K562 (cell line): ENCODE data around the gene COX6B1.

Experiments used
- AFF4 ChIP-seq: sonication (generic); formaldehyde crosslinking; IDR thresholded peaks from 2 replicates; pipeline ENCODE4 v1.8.0; 2023; ENCODE audit warnings: mild to moderate bottlenecking, missing genetic modification reagents
- CBX5 ChIP-seq: IDR thresholded peaks from 2 replicates; pipeline ENCODE4 v1.6.1; 2014; ENCODE audit warnings: low read depth, borderline replicate concordance
- CTCF ChIP-seq, 3 experiments: IDR thresholded peaks in 2 of 3; conservative IDR thresholded peaks in 1 of 3; 2 replicates each; pipeline ENCODE4 v1.5.1; 2011 to 2012; ENCODE audit warnings: low read length in 3 of 3, mild to moderate bottlenecking in 3 of 3, control low read depth in 2 of 3, improper control_type of control experiment in 1 of 3, inconsistent platforms in 1 of 3, low read depth in 1 of 3, mixed read lengths in 1 of 3, moderate library complexity in 1 of 3; ENCODE audit not compliant: insufficient read depth in 2 of 3
- CXXC5 ChIP-seq: fragments of 250-450 bp; sonication (Bioruptor Pico); IDR thresholded peaks from 2 replicates; pipeline ENCODE4 v1.8.0; 2022; ENCODE audit warnings: inconsistent platforms, mild to moderate bottlenecking, moderate library complexity
- EP300 ChIP-seq: IDR thresholded peaks from 2 replicates; pipeline ENCODE4 v1.6.1; 2012; ENCODE audit warnings: low read length, improper control_type of control experiment
- FOXP1 ChIP-seq: sonication (generic); formaldehyde crosslinking; IDR thresholded peaks from 2 replicates; pipeline ENCODE4 v1.8.0; 2022; ENCODE audit warnings: mild to moderate bottlenecking, missing genetic modification reagents
- GTF2F1 ChIP-seq: IDR thresholded peaks from 2 replicates; pipeline ENCODE4 v1.6.1; 2011; ENCODE audit warnings: low read depth, low read length, improper control_type of control experiment
- HNRNPL ChIP-seq: fragments of 200-400 bp; formaldehyde crosslinking; IDR thresholded peaks from 2 replicates; pipeline ENCODE4 v1.6.1; 2017; ENCODE audit warnings: low read depth, mild to moderate bottlenecking, low read length
- KDM1A ChIP-seq, 2 experiments: fragments of 450-650 bp; IDR thresholded peaks; 2 replicates each; pipeline ENCODE4 v1.6.1; 2016; ENCODE audit warnings: mild to moderate bottlenecking in 2 of 2
- SIX5 ChIP-seq, 2 experiments: IDR thresholded peaks; 2 replicates each; pipeline ENCODE4 v1.6.1; 2011; ENCODE audit warnings: low read length in 2 of 2, borderline replicate concordance in 1 of 2, low read depth in 1 of 2, mild to moderate bottlenecking in 1 of 2, moderate library complexity in 1 of 2; ENCODE audit not compliant: insufficient read depth in 1 of 2
- TCF7L2 ChIP-seq: fragments of 150-350 bp; IDR thresholded peaks from 2 replicates; pipeline ENCODE4 v1.6.1; 2016; ENCODE audit warnings: low read depth, mild to moderate bottlenecking, low read length, moderate library complexity
- ZNF347 ChIP-seq: fragments of 450-650 bp; formaldehyde crosslinking; IDR thresholded peaks from 2 replicates; pipeline ENCODE4 v1.4.0; 2020; ENCODE audit warnings: low read depth, mild to moderate bottlenecking, moderate library complexity
- ZNF740 ChIP-seq, 3 experiments: fragments of 200-800 bp in 1 of 3; sonication (Bioruptor generic) in 1 of 3; sonication (generic) in 1 of 3; formaldehyde crosslinking in 1 of 3; IDR thresholded peaks; 2 replicates each; pipeline versions ENCODE4 v1.6.1 to v1.8.0; 2016 to 2022; ENCODE audit warnings: mild to moderate bottlenecking in 2 of 3, missing compliant biosample characterization in 2 of 3, missing genetic modification characterization in 2 of 3, missing genetic modification reagents in 1 of 3
- ZZZ3 ChIP-seq: fragments of 450-650 bp; IDR thresholded peaks from 2 replicates; pipeline ENCODE4 v1.6.1; 2016; ENCODE audit warnings: antibody characterized with exemption, mild to moderate bottlenecking, moderate library complexity

GRCh38 chr19:35608251-35608650, 39.9 kb upstream of the COX6B1 start:
- TF ChIP-seq TCF7L2 (no peak), ZZZ3 (no peak), HNRNPL (no peak), CXXC5 (CRISPR knock-in tag) (no peak), ZNF740 (CRISPR knock-in tag; IDR thresholded peaks at IDR 0.05) (no peak), ZNF740 (tag; IDR thresholded peaks at IDR 0.05) (no peak), KDM1A (IDR thresholded peaks at IDR 0.05) (no peak), EP300 (no peak), ZNF347 (no peak), SIX5 (IDR thresholded peaks at IDR 0.05; ENCODE audit: borderline replicate concordance in 1 of 2, insufficient read depth in 1 of 2, low read depth in 1 of 2, low read length in 2 of 2) (no peak), AFF4 (CRISPR knock-in tag) (no peak), CBX5 (no peak), CTCF (IDR thresholded peaks at IDR 0.05 in 2 of 3, conservative IDR thresholded peaks at IDR 0.05 in 1 of 3; ENCODE audit: insufficient read depth in 2 of 3, low read depth in 1 of 3, low read length in 3 of 3) (no peak), FOXP1 (CRISPR knock-in tag) (no peak), GTF2F1 (no peak)
